ENCODE results near the gene THSD7A. TPM values are rescaled to one million over a fixed set of nuclear protein-coding genes. Genes with fewer than 3 reads are reported as not detected.

Gene THSD7A
- total and polyA plus RNA-seq, 2 of the 13 experiments (the other 11 are each of a cell fraction or from before 2014, with no cell fraction given), result 0.01 to 0.07 TPM

DNA sequence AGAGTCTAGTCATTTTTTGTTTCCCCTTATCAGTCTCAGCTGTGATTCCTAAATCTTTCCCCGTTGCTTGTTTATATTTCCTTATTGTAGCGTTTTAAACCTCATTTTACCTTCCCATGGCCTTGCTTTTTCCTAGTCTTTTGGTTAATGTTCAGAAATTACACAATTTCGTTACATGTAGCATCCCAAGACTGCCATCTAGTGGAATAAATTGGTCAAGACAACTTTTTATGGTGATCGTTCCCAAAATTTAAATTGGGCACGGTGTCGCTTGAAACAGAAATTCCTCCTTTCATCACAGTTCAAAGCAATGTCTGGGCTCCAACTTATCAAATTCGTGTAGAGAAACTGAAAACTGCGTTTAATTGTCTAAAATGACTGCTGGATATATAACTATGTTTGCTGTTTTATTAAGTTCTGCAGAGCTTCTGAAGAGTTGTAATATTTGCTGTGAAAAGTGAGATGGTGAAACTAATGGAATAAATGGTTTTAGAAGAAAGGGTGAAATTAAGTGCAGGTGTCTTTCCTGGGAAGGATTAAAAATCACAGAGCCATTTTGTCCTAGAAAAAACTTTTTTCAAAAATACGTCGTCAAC is 488.1 kb downstream of the THSD7A start (continued):
- TF ChIP-seq ZBTB8A (CRISPR knock-in tag; IDR thresholded peaks at IDR 0.05; ENCODE audit: borderline replicate concordance, low read depth) (no peak), NFIB (CRISPR knock-in tag; IDR thresholded peaks at IDR 0.05; ENCODE audit: borderline replicate concordance) (no peak), CEBPB (IDR thresholded peaks at IDR 0.05; ENCODE audit: borderline replicate concordance, low read depth, low read length) (peak; percentile 69), FOSL1 (CRISPR knock-in tag; IDR thresholded peaks at IDR 0.05; ENCODE audit: borderline replicate concordance) (no peak), HNRNPK (IDR thresholded peaks at IDR 0.05; ENCODE audit: low read depth, low read length, poor library complexity, severe bottlenecking) (no peak), DZIP1 (CRISPR knock-in tag; IDR thresholded peaks at IDR 0.05) (no peak), RAD21 (CRISPR knock-in tag; IDR thresholded peaks at IDR 0.05) (peak; percentile 34; the same call in 1 of the 2 replicates), SMC3 (IDR thresholded peaks at IDR 0.05; ENCODE audit: low read length) (peak; percentile 26; the same call in 1 of the 2 replicates), LCORL (IDR thresholded peaks at IDR 0.05) (0 out of 2 replicates have a peak, but pooled peaks have one; percentile 32), LCORL (CRISPR knock-in tag; IDR thresholded peaks at IDR 0.05) (no peak), YEATS4 (CRISPR knock-in tag; IDR thresholded peaks at IDR 0.05; ENCODE audit: borderline replicate concordance) (no peak), BATF2 (CRISPR knock-in tag; IDR thresholded peaks at IDR 0.05) (no peak), AGO2 (optimal IDR thresholded peaks at IDR 0.05; ENCODE audit: low read depth, low read length) (no peak), HDAC1 (CRISPR knock-in tag; IDR thresholded peaks at IDR 0.05) (no peak), DR1 (CRISPR knock-in tag; IDR thresholded peaks at IDR 0.05) (no peak), ZNF205 (CRISPR knock-in tag; IDR thresholded peaks at IDR 0.05) (no peak), CERS6 (CRISPR knock-in tag; IDR thresholded peaks at IDR 0.05) (no peak)
- TF ChIP-seq, protein P1, sequence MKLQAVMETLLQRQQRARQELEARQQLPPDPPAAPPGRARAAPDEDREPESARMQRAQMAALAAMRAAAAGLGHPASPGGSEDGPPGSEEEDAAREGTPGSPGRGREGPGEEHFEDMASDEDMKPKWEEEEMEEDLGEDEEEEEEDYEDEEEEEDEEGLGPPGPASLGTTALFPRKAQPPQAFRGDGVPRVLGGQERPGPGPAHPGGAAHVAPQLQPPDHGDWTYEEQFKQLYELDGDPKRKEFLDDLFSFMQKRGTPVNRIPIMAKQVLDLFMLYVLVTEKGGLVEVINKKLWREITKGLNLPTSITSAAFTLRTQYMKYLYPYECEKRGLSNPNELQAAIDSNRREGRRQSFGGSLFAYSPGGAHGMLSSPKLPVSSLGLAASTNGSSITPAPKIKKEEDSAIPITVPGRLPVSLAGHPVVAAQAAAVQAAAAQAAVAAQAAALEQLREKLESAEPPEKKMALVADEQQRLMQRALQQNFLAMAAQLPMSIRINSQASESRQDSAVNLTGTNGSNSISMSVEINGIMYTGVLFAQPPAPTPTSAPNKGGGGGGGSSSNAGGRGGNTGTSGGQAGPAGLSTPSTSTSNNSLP (IDR thresholded peaks at IDR 0.05; ENCODE audit: low read depth, low read length), result peak; percentile 59; the same call in 1 of the 2 replicates
- TF ChIP-seq, protein P2, sequence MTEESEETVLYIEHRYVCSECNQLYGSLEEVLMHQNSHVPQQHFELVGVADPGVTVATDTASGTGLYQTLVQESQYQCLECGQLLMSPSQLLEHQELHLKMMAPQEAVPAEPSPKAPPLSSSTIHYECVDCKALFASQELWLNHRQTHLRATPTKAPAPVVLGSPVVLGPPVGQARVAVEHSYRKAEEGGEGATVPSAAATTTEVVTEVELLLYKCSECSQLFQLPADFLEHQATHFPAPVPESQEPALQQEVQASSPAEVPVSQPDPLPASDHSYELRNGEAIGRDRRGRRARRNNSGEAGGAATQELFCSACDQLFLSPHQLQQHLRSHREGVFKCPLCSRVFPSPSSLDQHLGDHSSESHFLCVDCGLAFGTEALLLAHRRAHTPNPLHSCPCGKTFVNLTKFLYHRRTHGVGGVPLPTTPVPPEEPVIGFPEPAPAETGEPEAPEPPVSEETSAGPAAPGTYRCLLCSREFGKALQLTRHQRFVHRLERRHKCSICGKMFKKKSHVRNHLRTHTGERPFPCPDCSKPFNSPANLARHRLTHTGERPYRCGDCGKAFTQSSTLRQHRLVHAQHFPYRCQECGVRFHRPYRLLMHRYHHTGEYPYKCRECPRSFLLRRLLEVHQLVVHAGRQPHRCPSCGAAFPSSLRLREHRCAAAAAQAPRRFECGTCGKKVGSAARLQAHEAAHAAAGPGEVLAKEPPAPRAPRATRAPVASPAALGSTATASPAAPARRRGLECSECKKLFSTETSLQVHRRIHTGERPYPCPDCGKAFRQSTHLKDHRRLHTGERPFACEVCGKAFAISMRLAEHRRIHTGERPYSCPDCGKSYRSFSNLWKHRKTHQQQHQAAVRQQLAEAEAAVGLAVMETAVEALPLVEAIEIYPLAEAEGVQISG (CRISPR knock-in tag; IDR thresholded peaks at IDR 0.05), result no peak
